GM18508 (cell line): ENCODE measurements around the gene FAM118A.
"Not testable (repeated sequence)": the region's sequence is repeated elsewhere in the genome, so short reads cannot be mapped to it uniquely, and the experiment has no call there.

Experiments
- ATAC-seq: cut with Tn5 transposase; IDR thresholded peaks from one replicate; pipeline ENCODE4 v1.9.1; 2021; ENCODE audit warnings: moderate number of reproducible peaks; ENCODE audit not compliant: insufficient read depth, unreplicated experiment

Gene FAM118A

GRCh38 chr22:45280587-45280980 lies 29.1 kb upstream of the FAM118A start:
- no peak for ATAC-seq

- ATAC-seq = no peak
These were observed 28.7 kb upstream of the FAM118A start for GRCh38 chr22:45281010-45281409.

- no peak for ATAC-seq
These were observed 24.9 kb upstream of the FAM118A start, which contains the start of gene UPK3A for GRCh38 chr22:45284705-45285262. Gene UPK3A (plus strand): TSS chr22:45284949. CDS start chr22:45285014, 65 bp downstream.

GRCh38 chr22:45285263-45286058 lies 24.3 kb upstream of the FAM118A start:
- ATAC-seq = no peak

GRCh38 chr22:45286854-45287551 lies 22.7 kb upstream of the FAM118A start:
- no peak for ATAC-seq

- no peak for ATAC-seq
These were observed 19.3 kb upstream of the FAM118A start for GRCh38 chr22:45290410-45290936.

- no peak for ATAC-seq
These were observed 18.4 kb upstream of the FAM118A start for GRCh38 chr22:45291061-45291930.

GRCh38 chr22:45291931-45292290 lies 17.8 kb upstream of the FAM118A start:
- no peak for ATAC-seq

GRCh38 chr22:45292731-45293442 lies 16.8 kb upstream of the FAM118A start:
- no peak for ATAC-seq

GRCh38 chr22:45294030-45294429 lies 15.7 kb upstream of the FAM118A start:
- ATAC-seq = no peak

- ATAC-seq = not testable (repeated sequence)
These were observed 14.7 kb upstream of the FAM118A start for GRCh38 chr22:45295004-45295403.

GRCh38 chr22:45295492-45295891 lies 14.2 kb upstream of the FAM118A start:
- ATAC-seq = no peak

GRCh38 chr22:45296628-45297297 lies 13.0 kb upstream of the FAM118A start:
- ATAC-seq = no peak

- no peak for ATAC-seq
These were observed 10.7 kb upstream of the FAM118A start for GRCh38 chr22:45298934-45299505.

GRCh38 chr22:45302751-45303150 lies 7.0 kb upstream of the FAM118A start:
- ATAC-seq = no peak

- no peak for ATAC-seq
These were observed 6.6 kb upstream of the FAM118A start for GRCh38 chr22:45303181-45303580.

- no peak for ATAC-seq
These were observed 4.8 kb upstream of the FAM118A start for GRCh38 chr22:45304971-45305370.

GRCh38 chr22:45305456-45306075 lies 4.2 kb upstream of the FAM118A start:
- ATAC-seq = no peak
